CD14-positive monocyte (primary cell): ENCODE measurements around the gene DLK1. TPM values are rescaled to one million over a fixed set of nuclear protein-coding genes. Genes with fewer than 3 reads are reported as not detected.

Experiments
- DNase-seq, 3 donors: peaks; one replicate each; pipeline ENCODE4 v3.0.0-alpha.2; 2011 to 2022
- H2AFZ ChIP-seq: 2 replicates; pipeline ENCODE4 v1.6.0; 2012; ENCODE audit warnings: mild to moderate bottlenecking, low read depth, low read length, inconsistent platforms; ENCODE audit not compliant: insufficient read depth, poor library complexity, severe bottlenecking
- H3K27ac ChIP-seq, 2 donors: 1 replicate in 1 of 2; 2 replicates in 1 of 2; pipeline ENCODE4 v1.5.1; 2012 to 2013; ENCODE audit warnings: low read length in 2 of 2, control low read depth in 1 of 2, inconsistent platforms in 1 of 2, low read depth in 1 of 2, mild to moderate bottlenecking in 1 of 2
- H3K27me3 ChIP-seq, 2 donors: one replicate each; pipeline versions ENCODE4 v1.6.0 to v1.6.1; 2011 to 2013; ENCODE audit warnings: low read length in 2 of 2; ENCODE audit not compliant: control insufficient read depth in 2 of 2, insufficient read depth in 2 of 2
- H3K36me3 ChIP-seq, 2 donors: replicated peaks in 1 of 2; 1 replicate in 1 of 2; 2 replicates in 1 of 2; pipeline versions ENCODE4 v1.5.1 to v1.6.1; 2012 to 2013; ENCODE audit warnings: low read length in 2 of 2, control low read depth in 1 of 2, inconsistent platforms in 1 of 2, mild to moderate bottlenecking in 1 of 2; ENCODE audit not compliant: insufficient read depth in 2 of 2, control insufficient read depth in 1 of 2
- H3K4me1 ChIP-seq, 2 donors: 1 replicate in 1 of 2; 2 replicates in 1 of 2; pipeline versions ENCODE4 v1.5.1 to v1.6.1; 2012 to 2013; ENCODE audit warnings: low read length in 2 of 2, control low read depth in 1 of 2, inconsistent platforms in 1 of 2, mild to moderate bottlenecking in 1 of 2, moderate library complexity in 1 of 2; ENCODE audit not compliant: insufficient read depth in 2 of 2, control insufficient read depth in 1 of 2
- H3K4me2 ChIP-seq: replicated peaks from 2 replicates; pipeline ENCODE3; 2012; ENCODE audit warnings: low read length, moderate library complexity, mild to moderate bottlenecking; ENCODE audit not compliant: poor library complexity, severe bottlenecking; ENCODE audit errors: extremely low read depth
- H3K4me3 ChIP-seq, 3 experiments: fragments of 200-600 bp in 1 of 3; sonication (generic) in 1 of 3; replicated peaks in 1 of 3; 1 replicate in 2 of 3; 2 replicates in 1 of 3; pipeline ENCODE4 v1.5.1; 2011 to 2013; ENCODE audit warnings: low read length in 3 of 3, mild to moderate bottlenecking in 3 of 3, control low read depth in 2 of 3, low read depth in 2 of 3, inconsistent platforms in 1 of 3, moderate library complexity in 1 of 3
- H3K79me2 ChIP-seq: 2 replicates; pipeline ENCODE4 v1.6.0; 2012; ENCODE audit warnings: mild to moderate bottlenecking, control low read depth, inconsistent platforms, low read length, moderate library complexity; ENCODE audit not compliant: insufficient read depth
- H3K9ac ChIP-seq: 2 replicates; pipeline ENCODE4 v1.6.0; 2017; ENCODE audit warnings: low read length, mild to moderate bottlenecking; ENCODE audit not compliant: insufficient read depth, poor library complexity, severe bottlenecking
- H3K9me3 ChIP-seq, 2 donors: replicated peaks in 1 of 2; 1 replicate in 1 of 2; 2 replicates in 1 of 2; pipeline versions ENCODE4 v1.5.1 to v1.6.1; 2012 to 2013; ENCODE audit warnings: low read length in 2 of 2, control low read depth in 1 of 2; ENCODE audit not compliant: control insufficient read depth in 1 of 2, insufficient read depth in 1 of 2
- H4K20me1 ChIP-seq: 2 replicates; pipeline ENCODE4 v1.6.0; 2012; ENCODE audit warnings: mild to moderate bottlenecking, low read length, control low read depth, moderate library complexity; ENCODE audit not compliant: insufficient read depth
- H3K27ac Mint-ChIP-seq, 7 donors: one replicate each; pipeline ENCODE4 v1.8.0; 2020; ENCODE audit warnings: mild to moderate bottlenecking in 7 of 7, mixed read lengths in 7 of 7, moderate library complexity in 6 of 7, inconsistent platforms in 2 of 7
- H3K27me3 Mint-ChIP-seq, 3 donors: one replicate each; pipeline ENCODE4 v1.8.0; 2021 to 2022; ENCODE audit warnings: low read depth in 3 of 3, mild to moderate bottlenecking in 3 of 3, mixed read lengths in 3 of 3, moderate library complexity in 3 of 3, inconsistent platforms in 1 of 3
- H3K36me3 Mint-ChIP-seq, 2 donors: one replicate each; pipeline ENCODE4 v1.8.0; 2020; ENCODE audit warnings: mixed read lengths in 2 of 2, inconsistent platforms in 1 of 2, mild to moderate bottlenecking in 1 of 2
- H3K4me1 Mint-ChIP-seq: one replicate; pipeline ENCODE4 v1.8.0; 2020; ENCODE audit warnings: mild to moderate bottlenecking, mixed read lengths
- H3K4me3 Mint-ChIP-seq, 2 donors: one replicate each; pipeline ENCODE4 v1.8.0; 2020; ENCODE audit warnings: mild to moderate bottlenecking in 2 of 2, mixed read lengths in 2 of 2, moderate library complexity in 1 of 2
- H3K9me3 Mint-ChIP-seq, 7 donors: one replicate each; pipeline ENCODE4 v1.8.0; 2020 to 2022; ENCODE audit warnings: mixed read lengths in 7 of 7, mild to moderate bottlenecking in 6 of 7, moderate library complexity in 6 of 7, inconsistent platforms in 2 of 7
- WGBS: methylation state at CpG from one replicate; pipeline ENCODE4 v1.1.5; 2013; ENCODE audit warnings: missing lambda C conversion rate; ENCODE audit not compliant: insufficient coverage; 5-methylcytosine and 5-hydroxymethylcytosine counted together
- intact Hi-C, 2 donors: fragments of 100-400 bp; cut with micrococcal nuclease; formaldehyde crosslinking; loops; one replicate each; pipeline versions ENCODE4 v1.15.0 to v1.15.1; 2023
- polyA plus RNA-seq, 3 donors: library from polyadenylated mRNA; depleted of rRNA in 1 of 3; unstranded in 2 of 3; stranded (reverse) in 1 of 3; fragments of 300-500 nt in 2 of 3; fragments of >200 nt in 1 of 3; fragmentation: Illumina TruSeq in 2 of 3; gene quantifications; 1 replicate in 2 of 3; 2 replicates in 1 of 3; pipeline ENCODE4 v1.2.3, GENCODE V29; 2012 to 2021
- TF ChIP-seq, protein P1 (sequence below): fragments of 200-600 bp; IDR thresholded peaks from one replicate; pipeline ENCODE4 v1.8.0; 2022; ENCODE audit warnings: antibody characterized with exemption, mild to moderate bottlenecking

Gene DLK1
- polyA plus RNA-seq, 3 donors = 0.04 TPM; not detected in 2

DNA sequence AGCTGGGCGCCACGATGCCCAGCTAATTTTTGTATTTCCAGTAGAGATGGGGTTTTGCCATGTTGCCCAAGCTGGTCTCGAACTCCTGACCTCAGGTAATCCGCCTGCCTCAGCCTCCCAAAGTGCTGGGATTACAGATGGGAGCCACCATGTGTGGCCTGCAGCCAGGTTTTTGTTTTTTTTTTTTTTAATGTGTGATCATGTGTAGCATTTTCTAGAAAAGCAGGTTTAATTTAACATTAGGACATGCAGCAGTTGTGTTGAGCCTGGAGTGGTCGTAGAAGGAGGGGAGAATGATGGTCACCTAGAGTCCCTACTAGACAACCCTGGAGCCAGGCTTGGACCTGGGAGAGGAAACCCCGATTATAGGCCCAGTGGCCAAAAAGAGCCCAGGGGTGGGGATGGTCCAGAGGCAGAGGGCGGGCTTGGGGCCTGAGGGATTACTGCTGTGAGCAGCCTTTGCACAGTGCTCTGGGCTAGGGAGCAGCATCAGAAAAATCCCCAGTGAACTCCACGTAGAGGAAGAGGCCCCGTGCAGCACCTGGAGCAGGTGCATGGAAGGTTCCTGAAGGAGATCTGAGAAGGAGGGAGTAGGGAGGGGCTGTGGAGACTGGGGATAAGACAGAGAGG, 13.6 kb downstream of the DLK1 start:
- no peaks in the 10 kb centered on the region for H4K20me1 ChIP-seq
- TF ChIP-seq, protein P1, sequence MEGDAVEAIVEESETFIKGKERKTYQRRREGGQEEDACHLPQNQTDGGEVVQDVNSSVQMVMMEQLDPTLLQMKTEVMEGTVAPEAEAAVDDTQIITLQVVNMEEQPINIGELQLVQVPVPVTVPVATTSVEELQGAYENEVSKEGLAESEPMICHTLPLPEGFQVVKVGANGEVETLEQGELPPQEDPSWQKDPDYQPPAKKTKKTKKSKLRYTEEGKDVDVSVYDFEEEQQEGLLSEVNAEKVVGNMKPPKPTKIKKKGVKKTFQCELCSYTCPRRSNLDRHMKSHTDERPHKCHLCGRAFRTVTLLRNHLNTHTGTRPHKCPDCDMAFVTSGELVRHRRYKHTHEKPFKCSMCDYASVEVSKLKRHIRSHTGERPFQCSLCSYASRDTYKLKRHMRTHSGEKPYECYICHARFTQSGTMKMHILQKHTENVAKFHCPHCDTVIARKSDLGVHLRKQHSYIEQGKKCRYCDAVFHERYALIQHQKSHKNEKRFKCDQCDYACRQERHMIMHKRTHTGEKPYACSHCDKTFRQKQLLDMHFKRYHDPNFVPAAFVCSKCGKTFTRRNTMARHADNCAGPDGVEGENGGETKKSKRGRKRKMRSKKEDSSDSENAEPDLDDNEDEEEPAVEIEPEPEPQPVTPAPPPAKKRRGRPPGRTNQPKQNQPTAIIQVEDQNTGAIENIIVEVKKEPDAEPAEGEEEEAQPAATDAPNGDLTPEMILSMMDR = no peak
- H3K27me3 ChIP-seq = no peaks in the 10 kb centered on the region
- Mint-ChIP-seq H3K36me3 (no peaks in the 10 kb centered on the region), H3K27me3 (peaks cover 0 to 7% (median 2%) of the 10 kb centered on the region in 3 donors), H3K4me3 (no peak overlapping the region), H3K9me3 (peaks cover 0 to 10% (median 0%) of the 10 kb centered on the region in 7 donors), H3K4me1 (peaks cover 1% of the 10 kb centered on the region), H3K27ac (no peak overlapping the region)
- no peak for DNase-seq
- no peak overlapping the region for H3K4me3 ChIP-seq
- no peaks in the 10 kb centered on the region for H3K36me3 ChIP-seq
- H3K27ac ChIP-seq = no peak overlapping the region
- intact Hi-C loops = no loop called here
- no peak overlapping the region for H3K9ac ChIP-seq
- H2AFZ ChIP-seq = no peak overlapping the region
- H3K9me3 ChIP-seq = peaks cover 0 to 2% of the 10 kb centered on the region in 2 donors
- 77% methylated on average over 8 of the region's 9 CpGs for WGBS
- H3K4me2 ChIP-seq = no peak overlapping the region
- H3K79me2 ChIP-seq = no peaks in the 10 kb centered on the region
- no peaks in the 10 kb centered on the region for H3K4me1 ChIP-seq

DNA sequence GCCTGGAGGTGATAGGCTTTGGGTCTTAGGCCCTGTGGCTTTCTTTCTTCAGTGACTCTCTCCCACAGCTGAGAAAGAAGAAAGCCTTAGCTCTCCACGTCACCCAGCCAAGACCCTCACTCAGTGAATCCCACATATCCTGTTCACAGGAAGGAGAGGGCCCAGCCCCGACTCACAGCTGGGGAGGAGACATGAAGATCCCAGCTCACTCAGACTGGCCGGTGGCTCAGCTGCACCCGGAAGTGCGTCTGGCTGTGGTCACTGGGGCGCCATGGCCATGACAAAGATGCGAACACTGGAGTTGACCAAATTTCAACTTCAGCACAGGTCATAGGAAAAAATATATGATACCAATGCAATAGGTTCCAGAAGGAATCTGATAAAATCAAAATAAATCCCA, 14.2 kb downstream of the DLK1 start:
- no peak overlapping the region for H2AFZ ChIP-seq
- no peaks in the 10 kb centered on the region for H3K36me3 Mint-ChIP-seq
- peaks cover 0 to 2% of the 10 kb centered on the region in 2 donors for H3K9me3 ChIP-seq
- H4K20me1 ChIP-seq = no peaks in the 10 kb centered on the region
- no peak overlapping the region for H3K4me3 Mint-ChIP-seq
- peaks cover 0 to 8% (median 2%) of the 10 kb centered on the region in 3 donors for H3K27me3 Mint-ChIP-seq
- H3K9ac ChIP-seq = no peak overlapping the region
- no peaks in the 10 kb centered on the region for H3K36me3 ChIP-seq
- H3K4me2 ChIP-seq = no peak overlapping the region
- H3K4me1 Mint-ChIP-seq = peaks cover 1% of the 10 kb centered on the region
- no peaks in the 10 kb centered on the region for H3K4me1 ChIP-seq
- no peaks in the 10 kb centered on the region for H3K27me3 ChIP-seq
- DNase-seq = no peak
- no peak overlapping the region for H3K4me3 ChIP-seq
- no peaks in the 10 kb centered on the region for H3K79me2 ChIP-seq
- WGBS = no CpG with 5 or more reads among the region's 7 CpGs
- H3K27ac Mint-ChIP-seq = no peak overlapping the region
- intact Hi-C loops = no loop called here
- no peak overlapping the region for H3K27ac ChIP-seq
- H3K9me3 Mint-ChIP-seq = peaks cover 0 to 10% (median 0%) of the 10 kb centered on the region in 7 donors
- TF ChIP-seq, protein P1 = no peak
